H1 (cell line): ENCODE data around the gene LPAR2. TPM values are rescaled to one million over a fixed set of nuclear protein-coding genes. Genes with fewer than 3 reads are reported as not detected.

ENCODE experiments used
- CTCF ChIA-PET: fragments of 300-600 bp; sonication (Branson Sonifier 250); formaldehyde crosslinking; loops from one replicate; lab custom pipeline; 2021; ENCODE audit not compliant: partially characterized antibody; lab: Charles Lee
- POLR2A ChIA-PET: fragments of 300-600 bp; sonication (Branson Sonifier 250); formaldehyde crosslinking; loops from one replicate; lab custom pipeline; 2021; ENCODE audit warnings: inconsistent platforms; ENCODE audit not compliant: partially characterized antibody; lab: Charles Lee
- DNase-seq, 2 experiments: peaks; one replicate each; pipeline versions ENCODE4 v3.0.0 to v3.0.0-alpha.2; 2010 to 2022; ENCODE audit warnings: low spot score in 2 of 2, low read depth in 1 of 2, mixed read lengths in 1 of 2
- FAIRE-seq: peaks from 2 replicates; lab custom pipeline; 2011; peaks lifted over from hg19 to GRCh38; lab: Jason Lieb, UNC
- H2AFZ ChIP-seq: 2 replicates; pipeline ENCODE4 v1.8.1; 2012; ENCODE audit warnings: low read length, inconsistent platforms
- H2AK5ac ChIP-seq: 2 replicates; pipeline ENCODE4 v1.6.1; 2013; ENCODE audit warnings: low read depth, low read length
- H2BK120ac ChIP-seq: replicated peaks from 2 replicates; pipeline ENCODE3; 2013; ENCODE audit warnings: low read depth, low read length, inconsistent platforms
- H2BK12ac ChIP-seq: 2 replicates; pipeline ENCODE4 v1.6.1; 2013; ENCODE audit warnings: low read depth, low read length
- H2BK15ac ChIP-seq: 2 replicates; pipeline ENCODE4 v1.6.1; 2013; ENCODE audit warnings: low read length
- H2BK20ac ChIP-seq: 2 replicates; pipeline ENCODE4 v1.6.1; 2013; ENCODE audit warnings: low read length
- H2BK5ac ChIP-seq: 2 replicates; pipeline ENCODE4 v1.6.1; 2013; ENCODE audit warnings: low read depth, low read length
- H3K14ac ChIP-seq: 2 replicates; pipeline ENCODE4 v1.6.1; 2013; ENCODE audit warnings: inconsistent platforms; ENCODE audit not compliant: insufficient read length
- H3K18ac ChIP-seq: 2 replicates; pipeline ENCODE4 v1.6.1; 2013; ENCODE audit warnings: low read length; ENCODE audit errors: extremely low read depth
- H3K23ac ChIP-seq: 2 replicates; pipeline ENCODE4 v1.6.1; 2013; ENCODE audit warnings: inconsistent platforms; ENCODE audit not compliant: insufficient read length
- H3K23me2 ChIP-seq: 2 replicates; pipeline ENCODE4 v1.6.1; 2013; ENCODE audit warnings: low read depth, low read length
- H3K27ac ChIP-seq: 2 replicates; pipeline ENCODE4 v1.6.1; 2011; ENCODE audit warnings: low read depth, low read length, inconsistent platforms
- H3K27me3 ChIP-seq, 4 experiments: replicated peaks in 1 of 4; 1 replicate in 1 of 4; 2 replicates in 3 of 4; pipeline versions ENCODE4 v1.6.1 to v1.8.1; 2011 to 2013; ENCODE audit warnings: low read length in 3 of 4, mild to moderate bottlenecking in 3 of 4, inconsistent platforms in 2 of 4, mixed read lengths in 2 of 4, moderate library complexity in 1 of 4; ENCODE audit not compliant: control insufficient read depth in 3 of 4, insufficient read depth in 3 of 4; ENCODE audit errors: extremely low read depth in 1 of 4
- H3K36me3 ChIP-seq, 4 experiments: 2 replicates each; pipeline versions ENCODE4 v1.6.1 to v1.8.1; 2011 to 2013; ENCODE audit warnings: mild to moderate bottlenecking in 4 of 4, low read length in 3 of 4, moderate library complexity in 2 of 4, control low read depth in 1 of 4, inconsistent platforms in 1 of 4; ENCODE audit not compliant: insufficient read depth in 4 of 4, control insufficient read depth in 2 of 4
- H3K4ac ChIP-seq: replicated peaks from 2 replicates; pipeline ENCODE3; 2013; ENCODE audit warnings: low read length, low read depth, mixed read lengths, inconsistent platforms; ENCODE audit not compliant: insufficient read length
- H3K4me1 ChIP-seq, 4 experiments: replicated peaks in 1 of 4; 1 replicate in 1 of 4; 2 replicates in 3 of 4; pipeline versions ENCODE4 v1.6.1 to v1.8.1; 2011 to 2013; ENCODE audit warnings: low read length in 3 of 4, inconsistent platforms in 2 of 4, mixed read lengths in 1 of 4; ENCODE audit not compliant: insufficient read depth in 4 of 4, control insufficient read depth in 3 of 4
- H3K4me2 ChIP-seq, 2 experiments: 2 replicates each; pipeline versions ENCODE4 v1.6.1 to v1.8.1; 2011 to 2013; ENCODE audit warnings: low read depth in 2 of 2, low read length in 2 of 2, control low read depth in 1 of 2, inconsistent platforms in 1 of 2, mild to moderate bottlenecking in 1 of 2; ENCODE audit not compliant: insufficient read depth in 1 of 2
- H3K4me3 ChIP-seq, 4 experiments: fragments of 200-600, 300-600 bp in 1 of 4; sonication (generic), shearing (Covaris generic), sonication (Bioruptor Twin) in 1 of 4; 2 replicates each; pipeline versions ENCODE4 v1.5.1 to v1.8.1; 2011 to 2016; ENCODE audit warnings: low read length in 4 of 4, low read depth in 3 of 4, control low read depth in 2 of 4, inconsistent platforms in 2 of 4, mild to moderate bottlenecking in 2 of 4, mixed read lengths in 1 of 4, moderate library complexity in 1 of 4; ENCODE audit not compliant: insufficient read depth in 2 of 4; ENCODE audit errors: extremely low read depth in 1 of 4
- H3K56ac ChIP-seq: replicated peaks from 2 replicates; pipeline ENCODE3; 2013; ENCODE audit warnings: low read depth, mild to moderate bottlenecking, mixed read lengths, low read length, inconsistent platforms; ENCODE audit not compliant: insufficient read length
- H3K79me1 ChIP-seq: 2 replicates; pipeline ENCODE4 v1.6.1; 2013; ENCODE audit warnings: low read depth, low read length, control low read depth
- H3K79me2 ChIP-seq, 2 experiments: 2 replicates each; pipeline versions ENCODE4 v1.6.1 to v1.8.1; 2012 to 2013; ENCODE audit warnings: low read length in 2 of 2, mild to moderate bottlenecking in 2 of 2, inconsistent platforms in 1 of 2; ENCODE audit not compliant: insufficient read depth in 2 of 2, control insufficient read depth in 1 of 2
- H3K9ac ChIP-seq, 4 experiments: replicated peaks in 1 of 4; 1 replicate in 1 of 4; 2 replicates in 3 of 4; pipeline versions ENCODE4 v1.6.1 to v1.8.1; 2011 to 2013; ENCODE audit warnings: low read depth in 3 of 4, low read length in 3 of 4, control low read depth in 2 of 4, mild to moderate bottlenecking in 2 of 4, moderate library complexity in 2 of 4, inconsistent platforms in 1 of 4; ENCODE audit errors: extremely low read depth in 1 of 4
- H3K9me3 ChIP-seq, 2 experiments: 2 replicates each; pipeline versions ENCODE4 v1.6.1 to v1.8.1; 2012 to 2013; ENCODE audit warnings: mild to moderate bottlenecking in 2 of 2, moderate library complexity in 2 of 2, control low read depth in 1 of 2, inconsistent platforms in 1 of 2, low read depth in 1 of 2, low read length in 1 of 2, mixed read lengths in 1 of 2; ENCODE audit not compliant: insufficient read depth in 2 of 2
- H4K20me1 ChIP-seq, 2 experiments: replicated peaks in 1 of 2; 2 replicates each; pipeline versions ENCODE3 to v1.8.1; 2011 to 2013; ENCODE audit warnings: inconsistent platforms in 2 of 2, low read length in 2 of 2, mild to moderate bottlenecking in 1 of 2; ENCODE audit not compliant: insufficient read depth in 2 of 2, control insufficient read depth in 1 of 2
- H4K5ac ChIP-seq: 2 replicates; pipeline ENCODE4 v1.6.1; 2013; ENCODE audit warnings: low read length, low read depth, mixed read lengths, inconsistent platforms; ENCODE audit not compliant: insufficient read length
- H4K8ac ChIP-seq: 2 replicates; pipeline ENCODE4 v1.8.0; 2013; ENCODE audit warnings: mild to moderate bottlenecking, moderate library complexity, low read length, inconsistent platforms; ENCODE audit not compliant: insufficient read depth; ENCODE audit errors: extremely low read depth
- H4K91ac ChIP-seq: replicated peaks from 2 replicates; pipeline ENCODE3; 2013; ENCODE audit warnings: low read length, mixed read lengths, inconsistent platforms; ENCODE audit not compliant: insufficient read length
- CBX5 ChIP-seq: fragments of 300-800, 300-1000 bp; sonication (generic); IDR thresholded peaks from 2 replicates; pipeline ENCODE4 v1.7.1; 2016; ENCODE audit warnings: antibody characterized with exemption, low read length, low read depth
- NRF1 ChIP-seq: IDR thresholded peaks from 2 replicates; pipeline ENCODE4 v1.6.1; 2011; ENCODE audit warnings: mild to moderate bottlenecking, low read depth, low read length, improper control_type of control experiment
- RFX5 ChIP-seq: IDR thresholded peaks from 2 replicates; pipeline ENCODE4 v1.6.1; 2011; ENCODE audit warnings: low read depth, low read length, improper control_type of control experiment, borderline replicate concordance
- SAP30 ChIP-seq: fragments of 300-600 bp; sonication (generic); IDR thresholded peaks from 2 replicates; pipeline ENCODE4 v1.7.1; 2012; ENCODE audit warnings: low read length, moderate library complexity, mild to moderate bottlenecking, inconsistent platforms; ENCODE audit not compliant: insufficient read depth, insufficient replicate concordance
- SRF ChIP-seq: IDR thresholded peaks from 2 replicates; pipeline ENCODE4 v1.6.1; 2011; ENCODE audit warnings: mild to moderate bottlenecking, low read depth, low read length, moderate library complexity
- WGBS, 2 experiments: shearing (Covaris generic) in 1 of 2; methylation state at CpG; one replicate each; pipeline versions ENCODE4 v1.1.6 to v1.1.7; 2013 to 2015; ENCODE audit warnings: low lambda C conversion rate in 2 of 2, mixed read lengths in 2 of 2, inconsistent platforms in 1 of 2, low coverage in 1 of 2, missing lambda C conversion rate in 1 of 2; ENCODE audit not compliant: insufficient replicate concordance in 2 of 2, insufficient coverage in 1 of 2, insufficient read length in 1 of 2; ENCODE audit errors: extremely low coverage in 1 of 2, missing lambda C conversion rate in 1 of 2; 5-methylcytosine and 5-hydroxymethylcytosine counted together
- polyA plus RNA-seq, 7 experiments: library from polyadenylated mRNA; depleted of rRNA in 3 of 7; stranded (reverse) in 5 of 7; unstranded in 2 of 7; fragments of >200 nt in 5 of 7; fragments of 200-250 nt in 2 of 7; gene quantifications; 1 replicate in 5 of 7; 2 replicates in 1 of 7; 4 replicates in 1 of 7; pipeline versions ENCODE4 v1.2.1 to v1.2.3, GENCODE V29; 2011 to 2013; ENCODE audit warnings: missing spikeins in 2 of 7, mixed read lengths in 2 of 7
- total RNA-seq: library from RNA; stranded (reverse); fragmentation: NEBNext Ultra II Directional; extraction: Animal tissue kit (Norgen Biotek cat#: 25700); gene quantifications from 2 replicates; pipeline ENCODE4 v1.2.1, GENCODE V29; 2021

LPAR2 gene
- total and polyA plus RNA-seq, 2 of the 8 experiments (the other 6 are each of a cell fraction or from before 2014, with no cell fraction given): 47.6 to 70.2 TPM

DNA sequence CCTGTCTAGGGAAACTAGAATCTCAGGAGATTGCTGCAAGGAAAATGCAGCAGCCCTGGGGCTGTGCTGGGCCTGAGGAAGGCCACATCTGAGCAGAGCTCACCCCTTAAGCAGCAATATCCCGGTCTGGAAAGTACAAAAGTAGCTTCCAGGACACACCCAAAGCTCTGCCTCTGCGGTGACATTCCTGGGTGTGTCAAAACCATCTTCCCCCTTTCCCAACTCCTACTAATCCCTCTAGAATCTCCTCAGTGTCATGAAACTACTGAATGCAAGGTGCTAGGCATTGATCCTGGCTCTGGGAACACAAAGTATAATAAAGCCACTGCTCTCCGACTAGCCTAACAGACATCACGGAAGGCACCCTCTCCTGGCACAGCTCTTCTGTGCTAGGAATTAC is 14.5 kb downstream of the LPAR2 start:
- Histone ChIP-seq H2BK20ac (no peak overlapping the region), H2BK120ac (no peak overlapping the region), H2AFZ (no peak overlapping the region), H3K27ac (no peak overlapping the region), H3K27me3 (peaks cover 0 to 5% (median 3%) of the 10 kb centered on the region in 4 experiments; a peak in 6 of 7 replicates), H4K91ac (no peak overlapping the region), H3K79me2 (no peaks in the 10 kb centered on the region), H3K4me3 (no peak overlapping the region), H3K4ac (no peak overlapping the region), H2BK5ac (no peak overlapping the region), H3K79me1 (no peaks in the 10 kb centered on the region), H2BK15ac (no peak overlapping the region), H4K20me1 (no peaks in the 10 kb centered on the region), H2AK5ac (no peak overlapping the region), H3K23ac (no peak overlapping the region), H3K56ac (no peak overlapping the region), H3K9ac (no peak overlapping the region), H3K23me2 (peaks cover 5% of the 10 kb centered on the region; the same call in 1 of the 2 replicates), H4K8ac (no peak overlapping the region; the same call in 1 of the 2 replicates), H2BK12ac (no peak overlapping the region), H3K9me3 (no peaks in the 10 kb centered on the region), H3K18ac (no peak overlapping the region), H3K14ac (no peak overlapping the region), H4K5ac (no peak overlapping the region)
- FAIRE-seq: no peak
- WGBS, 2 experiments: 94% methylated on average over 4 of the region's 4 CpGs; no CpG with 5 or more reads in 1 of the 2 experiments
- DNase-seq: no peak
- TF ChIP-seq SRF (no peak), CBX5 (no peak), SAP30 (no peak), RFX5 (no peak), NRF1 (no peak)
- TF ChIP-seq, all 59 proteins: peak for 0
- ChIA-PET CTCF (interaction anchor here (0.7 to 2.4 kb wide), 7 partner anchors 9 to 388 kb away, joined by 3 to 16 read pairs (median 3); partner anchors contain the start of gene GMIP), POLR2A (interaction anchor here (1.3 to 1.5 kb wide), 2 partner anchors 11 to 15 kb away, joined by 3 to 5 read pairs; no protein-coding TSS in a partner anchor)
- Histone ChIP-seq H3K36me3 (no peaks in the 10 kb centered on the region), H3K4me1 (0 out of 7 replicates have a peak, but pooled peaks cover 0 to 3% (median under 1%) of the 10 kb centered on the region in 4 experiments), H3K4me2 (no peak overlapping the region)
